Keratinocyte (primary cell): ENCODE data around the gene TAF11L4.

ENCODE experiments used
- EZH2 ChIP-seq: IDR thresholded peaks from one replicate; pipeline ENCODE4 v1.6.1; 2012; ENCODE audit warnings: inconsistent platforms, mild to moderate bottlenecking, low read length, moderate library complexity
- TF ChIP-seq, protein P1 (sequence below), 3 experiments: IDR thresholded peaks in 1 of 3; conservative IDR thresholded peaks in 1 of 3; optimal IDR thresholded peaks in 1 of 3; 2 replicates in 2 of 3; 3 replicates in 1 of 3; pipeline versions ENCODE3 to v1.5.1; 2011; ENCODE audit warnings: low read length in 3 of 3, mild to moderate bottlenecking in 3 of 3, moderate library complexity in 2 of 3, control low read depth in 1 of 3, inconsistent platforms in 1 of 3; ENCODE audit not compliant: insufficient read depth in 2 of 3; ENCODE audit errors: extremely low read depth in 1 of 3

DNA sequence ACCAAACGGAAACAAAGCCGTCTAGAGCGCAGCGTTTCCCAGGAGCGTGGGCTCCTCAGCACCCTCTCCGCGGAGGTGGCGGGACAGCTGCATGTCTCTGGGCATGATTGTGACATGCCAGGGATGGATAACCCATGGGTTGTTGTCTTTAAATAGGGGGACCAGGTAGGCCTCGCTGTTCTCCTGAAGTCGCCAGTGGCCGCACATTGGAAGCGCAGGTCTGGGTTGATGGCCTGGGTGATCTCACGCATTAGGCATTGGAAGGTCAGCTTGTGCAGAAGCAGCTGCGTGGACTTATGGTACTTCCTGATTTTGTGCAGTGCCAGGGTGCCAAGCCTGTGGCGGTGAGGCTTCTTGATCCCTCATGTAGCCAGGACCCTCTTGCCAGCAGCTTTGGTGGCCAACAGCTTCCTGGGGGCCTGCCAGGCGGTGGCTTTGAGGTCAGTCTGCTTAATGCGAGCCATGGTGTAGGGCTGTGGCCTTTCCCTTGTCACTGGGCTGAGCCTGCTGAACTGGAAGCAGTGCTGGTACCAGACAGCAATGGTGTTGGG lies 9.8 kb upstream of the TAF11L4 start:
- TF ChIP-seq, protein P1, sequence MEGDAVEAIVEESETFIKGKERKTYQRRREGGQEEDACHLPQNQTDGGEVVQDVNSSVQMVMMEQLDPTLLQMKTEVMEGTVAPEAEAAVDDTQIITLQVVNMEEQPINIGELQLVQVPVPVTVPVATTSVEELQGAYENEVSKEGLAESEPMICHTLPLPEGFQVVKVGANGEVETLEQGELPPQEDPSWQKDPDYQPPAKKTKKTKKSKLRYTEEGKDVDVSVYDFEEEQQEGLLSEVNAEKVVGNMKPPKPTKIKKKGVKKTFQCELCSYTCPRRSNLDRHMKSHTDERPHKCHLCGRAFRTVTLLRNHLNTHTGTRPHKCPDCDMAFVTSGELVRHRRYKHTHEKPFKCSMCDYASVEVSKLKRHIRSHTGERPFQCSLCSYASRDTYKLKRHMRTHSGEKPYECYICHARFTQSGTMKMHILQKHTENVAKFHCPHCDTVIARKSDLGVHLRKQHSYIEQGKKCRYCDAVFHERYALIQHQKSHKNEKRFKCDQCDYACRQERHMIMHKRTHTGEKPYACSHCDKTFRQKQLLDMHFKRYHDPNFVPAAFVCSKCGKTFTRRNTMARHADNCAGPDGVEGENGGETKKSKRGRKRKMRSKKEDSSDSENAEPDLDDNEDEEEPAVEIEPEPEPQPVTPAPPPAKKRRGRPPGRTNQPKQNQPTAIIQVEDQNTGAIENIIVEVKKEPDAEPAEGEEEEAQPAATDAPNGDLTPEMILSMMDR (optimal IDR thresholded peaks at IDR 0.05 in 1 of 3, IDR thresholded peaks at IDR 0.05 in 1 of 3, conservative IDR thresholded peaks at IDR 0.05 in 1 of 3; ENCODE audit: extremely low read depth in 1 of 3, insufficient read depth in 2 of 3, low read length in 3 of 3): no peak
- no peak for TF ChIP-seq EZH2
